GM10248 (cell line): Measurements from ENCODE around the gene SPDYE2B.
"Not testable (repeated sequence)": the region's sequence is repeated elsewhere in the genome, so short reads cannot be mapped to it uniquely, and the experiment has no call there.

Experiments
- CTCF ChIA-PET: fragments of 300-600 bp; sonication (Branson Sonifier 250); formaldehyde crosslinking; extraction: SDS; loops from one replicate; lab custom pipeline; 2021; ENCODE audit warnings: antibody characterized with exemption; lab: Yijun Ruan, JAX
- POLR2A ChIA-PET: fragments of 350-650 bp; sonication (Branson Sonifier 250); formaldehyde crosslinking; extraction: SDS; loops from one replicate; lab custom pipeline; 2020; ENCODE audit warnings: antibody characterized with exemption; lab: Yijun Ruan, JAX
- DNase-seq: peaks from one replicate; pipeline ENCODE4 v3.0.0; 2012; ENCODE audit errors: extremely low spot score
- CTCF ChIP-seq: IDR thresholded peaks from 2 replicates; pipeline ENCODE4 v1.5.1; 2012; ENCODE audit warnings: mild to moderate bottlenecking, low read depth; ENCODE audit errors: extremely low read depth, missing control alignments, control extremely low read depth

The SPDYE2B gene

GRCh38 chr7:102634299-102634698 lies 15.8 kb upstream of the SPDYE2B start:
- POLR2A ChIA-PET, CTCF ChIA-PET, DNase-seq: not testable (repeated sequence)

GRCh38 chr7:102635354-102635753 lies 14.8 kb upstream of the SPDYE2B start:
- DNase-seq, POLR2A ChIA-PET, CTCF ChIA-PET: not testable (repeated sequence)

- POLR2A ChIA-PET, CTCF ChIA-PET, DNase-seq: not testable (repeated sequence)
These were observed 13.2 kb upstream of the SPDYE2B start for GRCh38 chr7:102636956-102637355.

- POLR2A ChIA-PET, DNase-seq, CTCF ChIA-PET: not testable (repeated sequence)
These were observed 11.3 kb upstream of the SPDYE2B start for GRCh38 chr7:102638848-102639247.

GRCh38 chr7:102642691-102643090 lies 7.4 kb upstream of the SPDYE2B start, which contains the start of gene UPK3BL1:
TSS of gene UPK3BL1 (minus strand) at chr7:102642791. CDS start at chr7:102642741, 50 bp downstream.
- CTCF ChIA-PET, POLR2A ChIA-PET: not testable (repeated sequence)

GRCh38 chr7:102643404-102643803 lies 6.7 kb upstream of the SPDYE2B start:
- POLR2A ChIA-PET, DNase-seq, CTCF ChIA-PET: not testable (repeated sequence)

More at GRCh38 chr7:102642691-102643090, 7.4 kb upstream of the SPDYE2B start, which contains the start of gene UPK3BL1:
- not testable (repeated sequence) for DNase-seq

GRCh38 chr7:102647813-102648212 lies 2.3 kb upstream of the SPDYE2B start:
- POLR2A ChIA-PET, CTCF ChIA-PET, DNase-seq: not testable (repeated sequence)

GRCh38 chr7:102664765-102665164 lies 14.6 kb downstream of the SPDYE2B start:
- CTCF ChIA-PET, DNase-seq, POLR2A ChIA-PET: not testable (repeated sequence)

- CTCF ChIA-PET: not testable (repeated sequence)
These were observed 16.7 kb downstream of the SPDYE2B start for GRCh38 chr7:102666850-102667249.

GRCh38 chr7:102667523-102667922 lies 17.4 kb downstream of the SPDYE2B start:
- POLR2A ChIA-PET, CTCF ChIA-PET, DNase-seq: not testable (repeated sequence)

More at GRCh38 chr7:102666850-102667249, 16.7 kb downstream of the SPDYE2B start:
- DNase-seq, POLR2A ChIA-PET: not testable (repeated sequence)

- CTCF ChIA-PET, POLR2A ChIA-PET: not testable (repeated sequence)
- peak; percentile 50 for TF ChIP-seq CTCF
- peak; percentile 79 for DNase-seq
These were observed 21.2 kb downstream of the SPDYE2B start, which contains the start of gene POLR2J2 for GRCh38 chr7:102671166-102671955. TSS of gene POLR2J2 (minus strand) at chr7:102671663. CDS start at chr7:102671601, 62 bp downstream.

GRCh38 chr7:102671956-102672307 lies 21.8 kb downstream of the SPDYE2B start:
- DNase-seq, POLR2A ChIA-PET, CTCF ChIA-PET: not testable (repeated sequence)

- POLR2A ChIA-PET, CTCF ChIA-PET, DNase-seq: not testable (repeated sequence)
These were observed 23.4 kb downstream of the SPDYE2B start for GRCh38 chr7:102673447-102674067.

- CTCF ChIA-PET, POLR2A ChIA-PET, DNase-seq: not testable (repeated sequence)
These were observed 25.4 kb downstream of the SPDYE2B start for GRCh38 chr7:102675545-102675944.

GRCh38 chr7:102680780-102681179 lies 30.7 kb downstream of the SPDYE2B start:
- POLR2A ChIA-PET, DNase-seq, CTCF ChIA-PET: not testable (repeated sequence)

GRCh38 chr7:102682560-102682959 lies 32.4 kb downstream of the SPDYE2B start:
- CTCF ChIA-PET, POLR2A ChIA-PET: not testable (repeated sequence)

More at GRCh38 chr7:102682560-102682959, 32.4 kb downstream of the SPDYE2B start:
- DNase-seq: not testable (repeated sequence)
